Measurements from ENCODE around the gene ADRB2.

- TF ChIP-seq CTCF (IDR thresholded peaks at IDR 0.05; ENCODE audit: insufficient read depth, low read depth, low read length), result no peak
- no peak for TF ChIP-seq EZH2 (IDR thresholded peaks at IDR 0.05; ENCODE audit: insufficient read depth, low read length)
Measured at GRCh38 chr5:148829734-148830133, 3.3 kb downstream of the ADRB2 start.

Measured in astrocyte (in vitro differentiated cells and primary cell).